Subcutaneous adipose tissue (tissue), 4 donors: ENCODE measurements around the gene OVCH1. TPM values are rescaled to one million over a fixed set of nuclear protein-coding genes. Genes with fewer than 3 reads are reported as not detected.

Source experiments
- total RNA-seq, 4 donors: library from RNA; depleted of rRNA; stranded (reverse); fragments of >200 nt; gene quantifications; one replicate each; pipeline ENCODE4 v1.1.0, GENCODE V29; 2016
- TF ChIP-seq, protein P1 (sequence below): fragments of 450-650 bp; IDR thresholded peaks from one replicate; pipeline ENCODE4 v1.5.1; 2016; ENCODE audit warnings: low read depth, mild to moderate bottlenecking, control low read depth, antibody characterized with exemption, moderate library complexity

Gene OVCH1
- total RNA-seq, 4 donors from 2014 or later: 0.17 to 0.22 (median 0.19) TPM; not detected in 1

DNA sequence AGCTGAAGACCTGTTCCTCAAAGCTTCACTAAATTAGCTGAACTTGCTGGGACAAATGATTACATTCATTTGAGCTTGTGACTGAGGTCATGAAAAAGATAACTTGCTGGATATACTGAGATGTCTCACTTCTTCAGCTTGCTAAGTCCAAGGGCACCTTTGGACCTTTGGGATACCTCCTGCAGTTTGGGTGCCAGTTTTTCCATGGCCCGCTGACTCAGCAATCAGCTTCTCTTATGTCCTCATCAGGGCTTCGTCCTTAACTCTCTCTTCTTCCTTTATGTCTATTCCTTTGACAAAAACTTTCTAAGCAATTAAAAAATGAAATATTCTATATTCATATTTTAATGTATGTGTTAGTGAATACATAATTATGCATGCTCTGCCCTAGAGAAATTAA lies 45.6 kb downstream of the OVCH1 start:
- TF ChIP-seq, protein P1, sequence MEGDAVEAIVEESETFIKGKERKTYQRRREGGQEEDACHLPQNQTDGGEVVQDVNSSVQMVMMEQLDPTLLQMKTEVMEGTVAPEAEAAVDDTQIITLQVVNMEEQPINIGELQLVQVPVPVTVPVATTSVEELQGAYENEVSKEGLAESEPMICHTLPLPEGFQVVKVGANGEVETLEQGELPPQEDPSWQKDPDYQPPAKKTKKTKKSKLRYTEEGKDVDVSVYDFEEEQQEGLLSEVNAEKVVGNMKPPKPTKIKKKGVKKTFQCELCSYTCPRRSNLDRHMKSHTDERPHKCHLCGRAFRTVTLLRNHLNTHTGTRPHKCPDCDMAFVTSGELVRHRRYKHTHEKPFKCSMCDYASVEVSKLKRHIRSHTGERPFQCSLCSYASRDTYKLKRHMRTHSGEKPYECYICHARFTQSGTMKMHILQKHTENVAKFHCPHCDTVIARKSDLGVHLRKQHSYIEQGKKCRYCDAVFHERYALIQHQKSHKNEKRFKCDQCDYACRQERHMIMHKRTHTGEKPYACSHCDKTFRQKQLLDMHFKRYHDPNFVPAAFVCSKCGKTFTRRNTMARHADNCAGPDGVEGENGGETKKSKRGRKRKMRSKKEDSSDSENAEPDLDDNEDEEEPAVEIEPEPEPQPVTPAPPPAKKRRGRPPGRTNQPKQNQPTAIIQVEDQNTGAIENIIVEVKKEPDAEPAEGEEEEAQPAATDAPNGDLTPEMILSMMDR: no peak

DNA sequence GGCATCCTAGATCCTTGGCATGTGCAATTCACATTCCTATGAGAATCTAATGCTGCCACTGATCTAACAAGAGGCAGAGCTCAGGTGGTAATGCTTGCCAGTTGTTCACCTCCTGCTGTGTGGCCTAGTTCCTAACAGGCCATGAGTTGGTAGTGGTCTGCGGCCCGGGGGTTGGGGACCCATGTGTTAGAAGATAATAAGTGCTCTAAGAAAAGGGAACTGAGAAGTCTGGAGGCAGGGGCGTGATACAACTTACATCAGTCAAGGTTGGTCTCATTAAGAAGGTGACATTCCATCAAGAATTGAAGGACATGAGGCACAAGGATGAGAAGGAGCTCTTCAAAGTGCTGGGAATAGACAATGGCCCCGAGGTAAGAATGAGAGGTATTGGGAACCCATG lies 49.3 kb downstream of the OVCH1 start:
- TF ChIP-seq, protein P1: no peak

DNA sequence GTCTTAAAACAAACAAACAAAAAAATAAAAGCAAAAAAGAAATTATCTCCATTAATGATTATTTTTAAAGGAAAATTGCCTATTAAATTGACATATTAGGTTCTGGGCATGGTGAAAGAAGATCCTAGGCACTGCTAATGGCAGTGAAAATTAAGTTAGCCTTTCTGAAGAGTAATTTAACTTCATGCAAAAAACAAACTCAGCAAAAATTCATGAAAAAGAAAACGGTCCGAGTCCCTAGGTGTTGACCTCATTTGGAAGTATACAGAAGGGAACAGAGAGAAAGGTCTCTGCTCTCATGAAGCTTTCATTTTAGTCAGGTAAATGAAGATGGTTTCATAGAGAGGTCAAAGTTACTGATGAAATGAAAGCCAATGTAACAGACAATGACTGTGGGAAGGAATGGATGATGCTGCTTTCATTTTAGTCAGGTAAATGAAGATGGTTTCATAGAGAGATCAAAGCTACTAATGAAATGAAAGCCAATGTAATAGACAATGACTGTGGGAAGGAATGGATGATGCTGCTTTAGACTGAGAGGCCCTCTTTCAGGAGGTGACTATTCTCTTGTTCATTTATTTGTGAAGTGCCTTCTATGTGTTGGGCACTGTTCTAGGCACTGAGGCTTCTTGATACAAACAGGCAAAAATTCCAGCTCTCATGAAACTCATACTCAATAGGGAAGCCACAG lies 50.1 kb downstream of the OVCH1 start:
- TF ChIP-seq, protein P1: no peak

DNA sequence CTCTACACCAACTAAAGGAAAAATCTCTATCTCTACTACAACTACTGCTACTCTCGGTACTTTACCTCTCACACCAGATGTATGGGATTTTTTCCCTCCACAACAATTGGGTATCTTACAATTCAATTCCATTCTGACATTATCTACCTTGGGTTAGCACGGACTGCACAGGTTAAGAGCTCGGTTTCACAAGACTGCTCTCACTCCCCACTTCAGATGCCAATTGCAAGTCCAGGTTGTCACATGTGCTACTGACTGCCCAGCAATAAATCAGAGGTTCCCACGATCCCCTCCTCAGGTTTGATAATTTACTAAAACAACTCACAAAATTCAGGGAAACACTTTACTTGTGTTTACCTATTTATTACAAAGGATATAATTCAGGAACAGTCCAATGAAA lies 58.0 kb downstream of the OVCH1 start:
- TF ChIP-seq, protein P1: no peak

DNA sequence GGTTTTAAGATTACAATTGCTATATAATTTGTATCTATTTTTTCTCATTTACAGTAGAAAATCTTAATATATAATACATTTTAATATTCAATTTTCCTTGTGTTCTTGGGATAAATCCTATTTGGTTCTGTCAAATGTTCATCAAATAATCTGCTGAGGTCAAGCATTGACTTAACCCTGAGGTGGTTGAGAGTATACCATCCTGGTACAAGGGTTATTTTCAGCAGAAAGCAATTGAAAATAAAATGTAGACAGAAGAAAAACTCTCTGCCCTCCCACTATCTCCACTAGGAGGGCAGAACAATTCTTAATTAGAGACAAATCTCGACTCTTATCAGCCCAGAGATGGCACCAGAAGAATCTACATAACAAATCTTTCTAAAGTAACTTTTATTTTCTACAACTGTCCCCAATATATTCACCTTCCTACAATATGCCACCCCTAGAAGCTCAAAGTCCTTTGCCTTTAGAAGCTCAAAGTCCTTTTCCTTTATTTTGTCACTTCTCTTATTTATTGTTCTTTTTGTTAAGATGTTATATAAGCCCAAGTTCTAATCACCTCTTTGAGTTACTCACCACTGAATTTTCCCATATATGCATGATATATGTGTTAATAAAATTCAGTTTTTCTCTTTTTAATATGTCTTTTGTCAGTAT lies 58.6 kb downstream of the OVCH1 start:
- TF ChIP-seq, protein P1: no peak

DNA sequence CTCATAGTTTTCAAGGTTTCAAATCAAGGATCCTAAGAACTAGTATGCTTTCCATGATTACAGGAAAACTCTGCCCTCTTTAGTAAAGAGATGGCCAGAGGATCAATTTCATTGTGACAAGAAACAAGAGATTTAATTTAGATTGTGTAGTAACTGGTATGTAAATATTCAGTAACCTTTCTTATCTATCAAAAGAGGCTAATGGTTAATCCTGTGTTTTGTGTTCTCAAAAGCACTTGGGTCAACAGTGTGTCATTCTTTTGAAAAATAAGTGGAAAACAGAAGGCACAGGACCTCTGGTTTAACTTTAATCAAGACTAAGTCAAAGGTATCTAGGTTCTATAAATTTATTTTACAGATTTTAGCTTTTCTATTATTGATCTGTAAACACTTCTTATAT lies 59.9 kb downstream of the OVCH1 start:
- TF ChIP-seq, protein P1: no peak

DNA sequence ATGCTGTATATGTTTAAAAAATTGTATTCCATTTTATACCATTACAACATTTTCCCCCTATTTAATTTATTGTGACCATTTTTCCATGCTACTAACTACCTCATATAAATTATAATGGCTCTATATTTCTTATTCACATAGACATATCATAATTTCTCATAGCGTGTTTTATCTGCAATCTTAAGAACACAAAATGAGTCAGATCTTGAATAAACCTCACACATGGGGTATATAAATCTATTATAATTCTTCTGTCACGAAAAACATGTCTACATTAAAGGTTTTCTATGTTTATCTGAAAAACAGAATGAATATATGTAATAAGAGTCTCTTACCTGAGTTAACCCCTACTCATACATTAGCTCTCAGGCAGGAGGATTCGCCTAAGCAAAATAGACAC lies 66.0 kb downstream of the OVCH1 start:
- TF ChIP-seq, protein P1: no peak
